GM19240 (cell line): ENCODE results near the gene PAPPA2.

ENCODE experiments used
- DNase-seq: peaks from one replicate; pipeline ENCODE4 v3.0.0; 2011; ENCODE audit warnings: low spot score; ENCODE audit not compliant: insufficient read length

PAPPA2 gene

DNA sequence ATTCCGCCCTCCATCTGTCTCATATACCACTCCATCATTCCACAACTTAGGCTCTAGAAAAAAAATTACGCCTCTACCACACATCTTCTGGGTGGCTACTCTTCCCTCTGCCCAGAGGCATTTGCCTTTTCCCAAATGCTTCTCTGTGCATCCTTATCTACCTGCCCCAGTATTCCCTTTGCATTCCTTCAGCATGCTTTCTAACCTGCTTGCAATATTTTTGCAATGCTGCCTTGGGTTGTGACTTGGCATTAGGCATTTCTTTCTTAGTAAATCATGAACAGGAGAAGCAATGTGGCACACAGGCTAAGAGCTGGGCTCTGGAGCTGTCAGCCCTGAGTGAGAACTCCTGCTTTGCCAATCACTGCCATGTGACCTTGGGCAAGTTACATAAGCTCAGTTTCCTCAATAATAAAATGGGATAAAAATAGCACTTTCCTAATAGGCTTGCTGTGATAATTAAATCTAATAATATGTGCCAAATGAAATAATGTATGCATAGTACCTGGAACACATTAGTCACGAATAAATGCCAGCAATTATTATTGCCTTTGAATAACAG, 425.6 kb downstream of the PAPPA2 start:
- no peak for DNase-seq

DNA sequence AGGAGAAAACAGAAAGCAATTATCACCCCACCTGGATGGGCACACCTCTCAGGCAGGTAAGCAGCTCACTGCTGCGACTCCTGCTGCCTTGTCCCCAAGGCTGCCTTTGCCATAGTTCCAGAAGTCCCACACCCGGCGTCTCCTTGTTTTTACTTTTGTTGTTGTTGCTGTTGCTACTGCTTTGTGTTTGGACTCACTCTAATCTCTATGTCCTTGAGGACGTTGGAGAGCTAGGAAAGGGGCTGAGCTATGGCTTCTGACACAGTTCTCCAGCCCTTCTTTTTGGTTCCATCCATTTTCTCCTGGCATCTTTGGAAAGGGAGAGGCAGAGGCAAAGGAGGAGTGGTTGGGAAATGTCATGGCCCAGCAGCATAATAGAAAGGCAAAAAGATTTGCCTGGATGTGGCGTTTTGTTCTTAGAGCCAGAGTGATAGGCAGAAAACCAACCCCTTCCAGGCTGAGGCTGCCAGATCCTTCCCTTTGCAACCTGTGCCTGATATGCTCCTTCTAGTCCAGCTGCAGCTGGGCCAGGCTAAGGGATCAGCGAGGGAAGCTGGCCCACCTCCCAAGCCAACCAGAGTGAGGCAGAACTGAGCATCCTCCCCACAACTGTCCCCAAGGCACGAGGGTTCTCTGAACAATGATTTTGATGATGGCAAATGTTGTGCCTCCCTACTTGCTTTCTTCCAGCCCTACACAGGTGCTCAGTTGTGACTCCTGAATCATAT, 430.8 kb downstream of the PAPPA2 start:
- DNase-seq = no peak

DNA sequence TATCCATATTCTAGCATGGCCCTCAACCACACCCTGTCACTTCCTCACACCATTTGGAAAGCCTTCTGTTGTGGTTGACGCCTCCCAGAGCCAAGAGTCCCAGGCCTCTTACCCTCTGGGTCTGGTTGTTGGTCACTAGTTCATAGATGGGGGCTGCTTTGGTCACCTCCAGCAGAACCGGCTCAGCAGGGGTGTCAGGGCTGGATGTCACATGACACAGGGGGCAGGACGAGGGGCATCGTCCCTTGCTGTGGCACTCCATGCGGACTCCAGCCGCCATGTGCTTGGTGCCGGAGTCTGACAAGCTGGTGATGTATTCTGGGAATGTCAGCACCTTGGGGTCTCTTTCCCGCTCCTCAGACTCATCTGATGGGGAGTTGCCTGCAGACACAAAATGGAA, 431.5 kb downstream of the PAPPA2 start:
- DNase-seq = no peak
